ENCODE data around the gene KRTCAP2. TPM values are rescaled to one million over a fixed set of nuclear protein-coding genes. Genes with fewer than 3 reads are reported as not detected.

KRTCAP2 gene
- total and polyA plus RNA-seq, 10 of the 15 experiments (the other 5 are each of a cell fraction or from before 2014, with no cell fraction given): 61.3 to 238 (median 141) TPM

- Histone ChIP-seq H3K79me2 (ENCODE audit: control insufficient read depth, insufficient read depth, low read length) (no peaks in the 10 kb centered on the region), H4K20me1 (ENCODE audit: control insufficient read depth, insufficient read depth) (no peaks in the 10 kb centered on the region), H3K27me3 (replicated peaks in 1 of 2; ENCODE audit: control insufficient read depth in 2 of 2, insufficient read depth in 2 of 2, low read length in 1 of 2) (no peaks in the 10 kb centered on the region), H3K27ac (ENCODE audit: control insufficient read depth, insufficient read depth) (no peak overlapping the region), H3K9me3 (replicated peaks; ENCODE audit: control insufficient read depth, insufficient read depth, low read length) (no peaks in the 10 kb centered on the region), H3K4me1 (ENCODE audit: control insufficient read depth, insufficient read depth, low read length) (peaks cover 6% of the 10 kb centered on the region), H2AFZ (ENCODE audit: control insufficient read depth, low read depth, low read length) (no peak overlapping the region), H3K36me3 (ENCODE audit: control insufficient read depth in 2 of 2, insufficient read depth in 2 of 2, low read length in 1 of 2) (no peaks in the 10 kb centered on the region), H3K4me2 (ENCODE audit: control insufficient read depth, insufficient read depth) (no peak overlapping the region), H3K4me3 (no peak overlapping the region), H3K9ac (ENCODE audit: control insufficient read depth, insufficient read depth, low read length) (no peak overlapping the region)
- TF ChIP-seq RAD51 (IDR thresholded peaks at IDR 0.05) (no peak), YY1 (IDR thresholded peaks at IDR 0.05; ENCODE audit: low read depth, low read length) (no peak), RELA (IDR thresholded peaks at IDR 0.05; ENCODE audit: borderline replicate concordance, partially characterized antibody) (no peak), POU2F2 (IDR thresholded peaks at IDR 0.05; ENCODE audit: borderline replicate concordance, low read depth, low read length) (no peak)
- CTCF ChIA-PET: interaction anchor here (1.0 to 1.7 kb wide), 6 partner anchors 9 to 54 kb away, joined by 3 to 4 read pairs (median 4); partner anchors contain the start of genes KRTCAP2 and TRIM46
- POLR2A ChIA-PET: no interaction called here
- ATAC-seq: no peak
- no peak for FAIRE-seq
- in situ Hi-C loops (cut with MboI): no loop called here
- no peak for DNase-seq (ENCODE audit: low read depth, low spot score)
- intact Hi-C loops (cut with micrococcal nuclease; ENCODE audit: unreplicated experiment): no loop called here
- SMC1A ChIA-PET (ENCODE audit: uncharacterized antibody, unreplicated experiment): interaction anchor here (1.0 to 1.6 kb wide), 2 partner anchors 8 to 22 kb away, joined by 3 to 4 read pairs; no protein-coding TSS in a partner anchor
- BruUV-seq (replicated peaks): no TSS peak
- RAD21 ChIA-PET (ENCODE audit: unreplicated experiment): interaction anchor here (1.0 to 1.7 kb wide), 2 partner anchors 27 to 50 kb away, joined by 3 read pairs; no protein-coding TSS in a partner anchor
- 70% methylated on average over 3 of the region's 3 CpGs for WGBS (ENCODE audit: insufficient coverage, insufficient replicate concordance, low lambda C conversion rate, missing lambda C conversion rate)
These were observed 27.6 kb downstream of the KRTCAP2 start for GRCh38 chr1:155145491-155145890.

GRCh38 chr1:155141749-155142148 lies 31.4 kb downstream of the KRTCAP2 start:
- ChIA-PET POLR2A (no interaction called here), SMC1A (ENCODE audit: uncharacterized antibody, unreplicated experiment) (no interaction called here), RAD21 (ENCODE audit: unreplicated experiment) (no interaction called here), CTCF (interaction anchor here (1.7 to 2.1 kb wide), 3 partner anchors 10 to 50 kb away, joined by 4 to 7 read pairs (median 6); partner anchors contain the start of gene KRTCAP2)
- in situ Hi-C loops (cut with MboI) (no loop called here), intact Hi-C loops (cut with micrococcal nuclease; ENCODE audit: unreplicated experiment) (no loop called here)
- Histone ChIP-seq H4K20me1 (ENCODE audit: control insufficient read depth, insufficient read depth) (no peaks in the 10 kb centered on the region), H3K4me2 (ENCODE audit: control insufficient read depth, insufficient read depth) (no peak overlapping the region), H3K27me3 (replicated peaks in 1 of 2; ENCODE audit: control insufficient read depth in 2 of 2, insufficient read depth in 2 of 2, low read length in 1 of 2) (no peaks in the 10 kb centered on the region), H2AFZ (ENCODE audit: control insufficient read depth, low read depth, low read length) (no peak overlapping the region), H3K79me2 (ENCODE audit: control insufficient read depth, insufficient read depth, low read length) (peaks cover 23% of the 10 kb centered on the region), H3K4me3 (no peak overlapping the region), H3K9me3 (replicated peaks; ENCODE audit: control insufficient read depth, insufficient read depth, low read length) (no peaks in the 10 kb centered on the region), H3K9ac (ENCODE audit: control insufficient read depth, insufficient read depth, low read length) (no peak overlapping the region), H3K27ac (ENCODE audit: control insufficient read depth, insufficient read depth) (no peak overlapping the region), H3K4me1 (ENCODE audit: control insufficient read depth, insufficient read depth, low read length) (peaks cover 12% of the 10 kb centered on the region), H3K36me3 (ENCODE audit: control insufficient read depth in 2 of 2, insufficient read depth in 2 of 2, low read length in 1 of 2) (peaks cover 0 to 3% of the 10 kb centered on the region in 2 experiments; a peak in 2 of 4 replicates)
- DNase-seq (ENCODE audit: low read depth, low spot score) (no peak), ATAC-seq (no peak), FAIRE-seq (no peak)
- BruUV-seq (replicated peaks): no TSS peak
- 57% methylated on average over 7 of the region's 7 CpGs for WGBS (ENCODE audit: insufficient coverage, insufficient replicate concordance, low lambda C conversion rate, missing lambda C conversion rate)
- TF ChIP-seq JUND (IDR thresholded peaks at IDR 0.05; ENCODE audit: low read depth, low read length): no peak
- no peak for TF ChIP-seq SKIL (IDR thresholded peaks at IDR 0.05; ENCODE audit: low read depth, poor library complexity, severe bottlenecking)
- TF ChIP-seq PAX8 (IDR thresholded peaks at IDR 0.05): no peak
- TF ChIP-seq IRF5 (IDR thresholded peaks at IDR 0.05; ENCODE audit: borderline replicate concordance): no peak
- no peak for TF ChIP-seq ZBTB33 (IDR thresholded peaks at IDR 0.05)
- no peak for TF ChIP-seq ATF2 (IDR thresholded peaks at IDR 0.05; ENCODE audit: low read length)

Data from GM12878 (cell line).